ENCODE results near the gene FMO5. TPM values are rescaled to one million over a fixed set of nuclear protein-coding genes. Genes with fewer than 3 reads are reported as not detected.
A peak's percentile ranks its signal among the peaks of the same experiment; 100 is the strongest.

FMO5 gene
- total and polyA plus RNA-seq, 2 of the 13 experiments (the other 11 are each of a cell fraction or from before 2014, with no cell fraction given): 48.2 to 149 TPM

- TF ChIP-seq, protein P1, sequence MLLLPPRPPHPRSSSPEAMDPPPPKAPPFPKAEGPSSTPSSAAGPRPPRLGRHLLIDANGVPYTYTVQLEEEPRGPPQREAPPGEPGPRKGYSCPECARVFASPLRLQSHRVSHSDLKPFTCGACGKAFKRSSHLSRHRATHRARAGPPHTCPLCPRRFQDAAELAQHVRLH (CRISPR knock-in tag; IDR thresholded peaks at IDR 0.05; ENCODE audit: borderline replicate concordance, low read depth): no peak
- TF ChIP-seq SNAPC4 (CRISPR knock-in tag; IDR thresholded peaks at IDR 0.05) (no peak), ZNF264 (CRISPR knock-in tag; IDR thresholded peaks at IDR 0.05) (no peak), ZNF577 (CRISPR knock-in tag; IDR thresholded peaks at IDR 0.05; ENCODE audit: borderline replicate concordance, low read depth) (no peak), JUN (CRISPR knock-in tag; IDR thresholded peaks at IDR 0.05) (no peak), HCFC1 (IDR thresholded peaks at IDR 0.05; ENCODE audit: low read depth, low read length) (no peak), PPARG (CRISPR knock-in tag; conservative IDR thresholded peaks at IDR 0.05) (peak; percentile 39; the same call in 1 of the 2 replicates), IRX3 (CRISPR knock-in tag; IDR thresholded peaks at IDR 0.05; ENCODE audit: borderline replicate concordance, low read depth) (no peak), NFRKB (IDR thresholded peaks at IDR 0.05) (no peak), MED1 (CRISPR knock-in tag; IDR thresholded peaks at IDR 0.05) (peak; percentile 93), ZBTB7B (CRISPR knock-in tag; IDR thresholded peaks at IDR 0.05) (no peak), ZNF10 (CRISPR knock-in tag; IDR thresholded peaks at IDR 0.05; ENCODE audit: borderline replicate concordance, low read depth) (no peak), TP53 (CRISPR knock-in tag; conservative IDR thresholded peaks at IDR 0.05) (no peak), ZNF879 (CRISPR knock-in tag; IDR thresholded peaks at IDR 0.05) (no peak), PTBP1 (IDR thresholded peaks at IDR 0.05; ENCODE audit: low read depth, low read length, poor library complexity, severe bottlenecking) (no peak), HES4 (CRISPR knock-in tag; IDR thresholded peaks at IDR 0.05; ENCODE audit: borderline replicate concordance) (no peak), ZNF616 (CRISPR knock-in tag; IDR thresholded peaks at IDR 0.05; ENCODE audit: low read depth) (no peak)
- TF ChIP-seq, protein P2, sequence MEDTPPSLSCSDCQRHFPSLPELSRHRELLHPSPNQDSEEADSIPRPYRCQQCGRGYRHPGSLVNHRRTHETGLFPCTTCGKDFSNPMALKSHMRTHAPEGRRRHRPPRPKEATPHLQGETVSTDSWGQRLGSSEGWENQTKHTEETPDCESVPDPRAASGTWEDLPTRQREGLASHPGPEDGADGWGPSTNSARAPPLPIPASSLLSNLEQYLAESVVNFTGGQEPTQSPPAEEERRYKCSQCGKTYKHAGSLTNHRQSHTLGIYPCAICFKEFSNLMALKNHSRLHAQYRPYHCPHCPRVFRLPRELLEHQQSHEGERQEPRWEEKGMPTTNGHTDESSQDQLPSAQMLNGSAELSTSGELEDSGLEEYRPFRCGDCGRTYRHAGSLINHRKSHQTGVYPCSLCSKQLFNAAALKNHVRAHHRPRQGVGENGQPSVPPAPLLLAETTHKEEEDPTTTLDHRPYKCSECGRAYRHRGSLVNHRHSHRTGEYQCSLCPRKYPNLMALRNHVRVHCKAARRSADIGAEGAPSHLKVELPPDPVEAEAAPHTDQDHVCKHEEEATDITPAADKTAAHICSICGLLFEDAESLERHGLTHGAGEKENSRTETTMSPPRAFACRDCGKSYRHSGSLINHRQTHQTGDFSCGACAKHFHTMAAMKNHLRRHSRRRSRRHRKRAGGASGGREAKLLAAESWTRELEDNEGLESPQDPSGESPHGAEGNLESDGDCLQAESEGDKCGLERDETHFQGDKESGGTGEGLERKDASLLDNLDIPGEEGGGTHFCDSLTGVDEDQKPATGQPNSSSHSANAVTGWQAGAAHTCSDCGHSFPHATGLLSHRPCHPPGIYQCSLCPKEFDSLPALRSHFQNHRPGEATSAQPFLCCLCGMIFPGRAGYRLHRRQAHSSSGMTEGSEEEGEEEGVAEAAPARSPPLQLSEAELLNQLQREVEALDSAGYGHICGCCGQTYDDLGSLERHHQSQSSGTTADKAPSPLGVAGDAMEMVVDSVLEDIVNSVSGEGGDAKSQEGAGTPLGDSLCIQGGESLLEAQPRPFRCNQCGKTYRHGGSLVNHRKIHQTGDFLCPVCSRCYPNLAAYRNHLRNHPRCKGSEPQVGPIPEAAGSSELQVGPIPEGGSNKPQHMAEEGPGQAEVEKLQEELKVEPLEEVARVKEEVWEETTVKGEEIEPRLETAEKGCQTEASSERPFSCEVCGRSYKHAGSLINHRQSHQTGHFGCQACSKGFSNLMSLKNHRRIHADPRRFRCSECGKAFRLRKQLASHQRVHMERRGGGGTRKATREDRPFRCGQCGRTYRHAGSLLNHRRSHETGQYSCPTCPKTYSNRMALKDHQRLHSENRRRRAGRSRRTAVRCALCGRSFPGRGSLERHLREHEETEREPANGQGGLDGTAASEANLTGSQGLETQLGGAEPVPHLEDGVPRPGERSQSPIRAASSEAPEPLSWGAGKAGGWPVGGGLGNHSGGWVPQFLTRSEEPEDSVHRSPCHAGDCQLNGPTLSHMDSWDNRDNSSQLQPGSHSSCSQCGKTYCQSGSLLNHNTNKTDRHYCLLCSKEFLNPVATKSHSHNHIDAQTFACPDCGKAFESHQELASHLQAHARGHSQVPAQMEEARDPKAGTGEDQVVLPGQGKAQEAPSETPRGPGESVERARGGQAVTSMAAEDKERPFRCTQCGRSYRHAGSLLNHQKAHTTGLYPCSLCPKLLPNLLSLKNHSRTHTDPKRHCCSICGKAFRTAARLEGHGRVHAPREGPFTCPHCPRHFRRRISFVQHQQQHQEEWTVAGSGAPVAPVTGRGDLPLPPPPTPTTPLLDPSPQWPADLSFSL (CRISPR knock-in tag; IDR thresholded peaks at IDR 0.05): no peak
- TF ChIP-seq, protein P3, sequence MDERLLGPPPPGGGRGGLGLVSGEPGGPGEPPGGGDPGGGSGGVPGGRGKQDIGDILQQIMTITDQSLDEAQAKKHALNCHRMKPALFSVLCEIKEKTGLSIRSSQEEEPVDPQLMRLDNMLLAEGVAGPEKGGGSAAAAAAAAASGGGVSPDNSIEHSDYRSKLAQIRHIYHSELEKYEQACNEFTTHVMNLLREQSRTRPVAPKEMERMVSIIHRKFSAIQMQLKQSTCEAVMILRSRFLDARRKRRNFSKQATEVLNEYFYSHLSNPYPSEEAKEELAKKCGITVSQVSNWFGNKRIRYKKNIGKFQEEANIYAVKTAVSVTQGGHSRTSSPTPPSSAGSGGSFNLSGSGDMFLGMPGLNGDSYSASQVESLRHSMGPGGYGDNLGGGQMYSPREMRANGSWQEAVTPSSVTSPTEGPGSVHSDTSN (CRISPR knock-in tag; IDR thresholded peaks at IDR 0.05): 0 out of 2 replicates have a peak, but pooled peaks have one; percentile 27
Measured at GRCh38 chr1:147168626-147169058, 56.5 kb downstream of the FMO5 start (continued).

Measured in HepG2 (cell line).